HepG2 (cell line): ENCODE results near the gene ZNF217. TPM values are rescaled to one million over a fixed set of nuclear protein-coding genes. Genes with fewer than 3 reads are reported as not detected.

Experiments
- ATAC-seq: fragments of 200-7000 bp; cut with Tn5 transposase; 3 replicates; pipeline ENCODE4 v1.9.1; 2020; ENCODE audit warnings: mild to moderate bottlenecking, moderate library complexity
- BruUV-seq: library from RNA; stranded (reverse); fragments of 400-500 nt; replicated peaks from 2 replicates; lab custom pipeline; 2021; lab: Mats Ljungman, UMichigan
- CTCF ChIA-PET: fragments of 300-600 bp; formaldehyde crosslinking; extraction: SDS; loops from one replicate; lab custom pipeline; 2021; ENCODE audit warnings: low total read pairs, inconsistent platforms, low intra/inter-chr PET ratio; lab: Yijun Ruan, JAX
- POLR2A ChIA-PET: fragments of 350-600 bp; sonication (Branson Sonifier 250); formaldehyde crosslinking; loops from one replicate; lab custom pipeline; 2020; ENCODE audit warnings: antibody characterized with exemption, inconsistent platforms; lab: Yijun Ruan, JAX
- DNase-seq: peaks from one replicate; pipeline ENCODE4 v3.0.0-alpha.2; 2015; ENCODE audit warnings: low spot score
- FAIRE-seq: peaks from 3 replicates; lab custom pipeline; 2011; peaks lifted over from hg19 to GRCh38; lab: Jason Lieb, UNC
- H2AFZ ChIP-seq: one replicate; pipeline ENCODE4 v1.6.1; 2011; ENCODE audit warnings: low read length, inconsistent platforms
- H3K27ac ChIP-seq: fragments of 300-600 bp; 3 replicates; pipeline ENCODE4 v1.8.0; 2011; ENCODE audit warnings: mixed run types, mild to moderate bottlenecking, mixed read lengths, low read length, inconsistent platforms; ENCODE audit not compliant: insufficient read depth; ENCODE audit errors: extremely low read length
- H3K27me3 ChIP-seq, 2 experiments: fragments of 200-600 bp in 1 of 2; 2 replicates in 1 of 2; 3 replicates in 1 of 2; pipeline versions ENCODE4 v1.6.0 to v1.8.0; 2011; ENCODE audit warnings: low read length in 2 of 2, mild to moderate bottlenecking in 2 of 2, moderate library complexity in 2 of 2, inconsistent platforms in 1 of 2; ENCODE audit not compliant: insufficient read depth in 2 of 2, control insufficient read depth in 1 of 2
- H3K36me3 ChIP-seq, 2 experiments: fragments of 200-600 bp in 1 of 2; replicated peaks in 1 of 2; 2 replicates in 1 of 2; 3 replicates in 1 of 2; pipeline versions ENCODE4 v1.5.1 to v1.8.0; 2011; ENCODE audit warnings: low read length in 2 of 2, inconsistent platforms in 1 of 2; ENCODE audit not compliant: insufficient read depth in 2 of 2, control insufficient read depth in 1 of 2
- H3K4me1 ChIP-seq: 2 replicates; pipeline ENCODE4 v1.5.1; 2012; ENCODE audit warnings: low read length, inconsistent platforms; ENCODE audit not compliant: insufficient read depth
- H3K4me2 ChIP-seq: 2 replicates; pipeline ENCODE4 v1.6.0; 2011; ENCODE audit warnings: low read depth, low read length, inconsistent platforms
- H3K4me3 ChIP-seq, 3 experiments: fragments of 200-600 bp in 1 of 3; sonication (generic), shearing (Covaris generic) in 1 of 3; replicated peaks in 1 of 3; 2 replicates each; pipeline ENCODE4 v1.5.1; 2011 to 2016; ENCODE audit warnings: low read length in 3 of 3, inconsistent platforms in 2 of 3, low read depth in 2 of 3, mild to moderate bottlenecking in 2 of 3, control low read depth in 1 of 3, mixed read lengths in 1 of 3; ENCODE audit not compliant: insufficient read depth in 1 of 3
- H3K79me2 ChIP-seq: one replicate; pipeline ENCODE4 v1.6.1; 2011; ENCODE audit warnings: low read length, inconsistent platforms; ENCODE audit not compliant: insufficient read depth
- H3K9ac ChIP-seq: 2 replicates; pipeline ENCODE4 v1.6.0; 2011; ENCODE audit warnings: mild to moderate bottlenecking, low read depth, low read length, inconsistent platforms; ENCODE audit not compliant: insufficient read depth
- H3K9me3 ChIP-seq: 2 replicates; pipeline ENCODE4 v1.5.1; 2012; ENCODE audit warnings: mild to moderate bottlenecking, low read length
- H4K20me1 ChIP-seq: 2 replicates; pipeline ENCODE4 v1.6.0; 2011; ENCODE audit warnings: inconsistent platforms, mild to moderate bottlenecking, low read length, moderate library complexity; ENCODE audit not compliant: insufficient read depth
- DNMT3B ChIP-seq: conservative IDR thresholded peaks from 2 replicates; pipeline ENCODE4 v1.6.1; 2016; ENCODE audit warnings: missing biosample characterization, control low read depth
- HDAC6 ChIP-seq: fragments of 200-600 bp; sonication (generic); IDR thresholded peaks from 2 replicates; pipeline ENCODE4 v1.7.0; 2017; ENCODE audit warnings: mild to moderate bottlenecking, antibody characterized with exemption, low read length, low read depth
- KAT7 ChIP-seq: IDR thresholded peaks from 2 replicates; pipeline ENCODE4 v1.6.1; 2018; ENCODE audit warnings: borderline replicate concordance, missing compliant biosample characterization
- KDM5A ChIP-seq: fragments of 200-600 bp; sonication (generic); IDR thresholded peaks from 2 replicates; pipeline ENCODE4 v1.7.0; 2018; ENCODE audit warnings: antibody characterized with exemption, mild to moderate bottlenecking, low read length, borderline replicate concordance
- KLF12 ChIP-seq: sonication (generic); formaldehyde crosslinking; IDR thresholded peaks from 2 replicates; pipeline ENCODE4 v1.4.0; 2020; ENCODE audit warnings: missing genetic modification reagents, borderline replicate concordance
- NAIF1 ChIP-seq: sonication (generic); formaldehyde crosslinking; IDR thresholded peaks from 2 replicates; pipeline ENCODE4 v1.5.0; 2020; ENCODE audit warnings: mild to moderate bottlenecking, missing genetic modification reagents, borderline replicate concordance
- ONECUT2 ChIP-seq: sonication (generic); formaldehyde crosslinking; IDR thresholded peaks from 2 replicates; pipeline ENCODE4 v1.4.0; 2020; ENCODE audit warnings: missing genetic modification reagents
- SIX4 ChIP-seq: sonication (generic); formaldehyde crosslinking; IDR thresholded peaks from 2 replicates; pipeline ENCODE4 v1.4.0; 2020; ENCODE audit warnings: missing genetic modification reagents
- SMAD9 ChIP-seq: sonication (generic); formaldehyde crosslinking; IDR thresholded peaks from 2 replicates; pipeline ENCODE4 v1.5.1; 2020; ENCODE audit warnings: mild to moderate bottlenecking, missing genetic modification reagents
- TBX3 ChIP-seq: fragments of 450-650 bp; IDR thresholded peaks from 2 replicates; pipeline ENCODE4 v1.6.1; 2017; ENCODE audit warnings: antibody characterized with exemption, mild to moderate bottlenecking, inconsistent platforms, borderline replicate concordance
- ZMAT3 ChIP-seq: sonication (generic); formaldehyde crosslinking; conservative IDR thresholded peaks from 2 replicates; pipeline ENCODE4 v1.7.0; 2021; ENCODE audit warnings: missing genetic modification reagents
- ZNF441 ChIP-seq: sonication (generic); formaldehyde crosslinking; IDR thresholded peaks from 2 replicates; pipeline ENCODE4 v1.7.0; 2021; ENCODE audit warnings: missing genetic modification reagents, borderline replicate concordance
- ZNF547 ChIP-seq: sonication (generic); formaldehyde crosslinking; IDR thresholded peaks from 2 replicates; pipeline ENCODE4 v1.5.1; 2020; ENCODE audit warnings: mild to moderate bottlenecking, missing genetic modification reagents
- ZNF569 ChIP-seq: sonication (generic); formaldehyde crosslinking; IDR thresholded peaks from 2 replicates; pipeline ENCODE4 v1.5.0; 2020; ENCODE audit warnings: mild to moderate bottlenecking, missing genetic modification reagents, moderate library complexity, borderline replicate concordance
- ZNF605 ChIP-seq: sonication (generic); formaldehyde crosslinking; IDR thresholded peaks from 2 replicates; pipeline ENCODE4 v1.8.0; 2022; ENCODE audit warnings: mild to moderate bottlenecking, missing genetic modification reagents
- WGBS: methylation state at CpG from one replicate; pipeline ENCODE4 v1.1.6; 2017; ENCODE audit warnings: low lambda C conversion rate; 5-methylcytosine and 5-hydroxymethylcytosine counted together
- in situ Hi-C: cut with HindIII; loops from 2 replicates; pipeline ENCODE4 v1.10.0; 2017; ENCODE audit warnings: low pct_unique_long_range_greater_than_20kb; ENCODE audit not compliant: extremely low pct_ligation_motif_present
- intact Hi-C: fragments of 100-400 bp; cut with micrococcal nuclease; formaldehyde crosslinking; loops from one replicate; pipeline ENCODE4 v1.10.0; 2022; ENCODE audit not compliant: unreplicated experiment
- polyA plus RNA-seq, 8 experiments: library from polyadenylated mRNA; depleted of rRNA in 3 of 8; stranded (reverse) in 7 of 8; unstranded in 1 of 8; fragments of >200 nt; fragmentation: Illumina TruSeq in 4 of 8; extraction: Trizol in 4 of 8; gene quantifications; 2 replicates each; pipeline versions ENCODE4 v1.2.1 to v1.2.3, GENCODE V29; 2011 to 2016; ENCODE audit warnings: low read depth in 4 of 8, missing spikeins in 1 of 8, mixed read lengths in 1 of 8; ENCODE audit not compliant: insufficient read depth in 1 of 8
- total RNA-seq, 5 experiments: library from RNA; depleted of rRNA; stranded (reverse); fragments of >200 nt; fragmentation: Illumina TruSeq; extraction: Trizol; gene quantifications; 2 replicates each; pipeline ENCODE4 v1.2.3, GENCODE V29; 2016; ENCODE audit warnings: low read depth in 1 of 5
- TF ChIP-seq, protein P1 (sequence below): IDR thresholded peaks from 2 replicates; pipeline ENCODE4 v1.6.1; 2016; ENCODE audit warnings: low read depth, missing genetic modification reagents, missing compliant biosample characterization
- TF ChIP-seq, protein P2 (sequence below): IDR thresholded peaks from 2 replicates; pipeline ENCODE4 v1.6.1; 2016; ENCODE audit warnings: low read depth, borderline replicate concordance
- TF ChIP-seq, protein P3 (sequence below): IDR thresholded peaks from 2 replicates; pipeline ENCODE4 v1.6.1; 2012; ENCODE audit warnings: low read depth, low read length, improper control_type of control experiment

ZNF217 gene
- total and polyA plus RNA-seq, 2 of the 13 experiments (the other 11 are each of a cell fraction or from before 2014, with no cell fraction given): 22.3 to 29.8 TPM

DNA sequence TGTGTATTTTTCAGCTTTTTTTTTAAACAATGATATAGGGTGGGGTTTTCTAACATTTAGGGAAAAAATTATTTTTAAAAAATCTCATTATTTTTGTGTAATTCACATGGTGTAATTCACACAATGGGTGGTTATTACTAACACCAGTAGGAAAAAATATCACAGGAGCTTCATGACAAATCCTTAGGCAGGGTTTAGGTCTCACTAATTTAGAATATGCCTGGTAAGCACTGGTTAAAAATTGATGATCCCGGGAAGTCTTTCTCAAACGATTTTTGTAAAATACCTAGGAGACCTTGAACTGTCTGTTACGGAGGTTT lies 29.5 kb upstream of the ZNF217 start:
- in situ Hi-C loops: no loop called here
- peak overlapping the region; percentile 74 for H2AFZ ChIP-seq
- ChIA-PET POLR2A (interaction anchor here (0.7 to 5.2 kb wide), 42 partner anchors 9 to 510 kb away, joined by 3 to 147 read pairs (median 10); partner anchors contain the start of gene ZNF217), CTCF (interaction anchor here (0.9 kb wide), 1 partner anchor 44 kb away, joined by 3 read pairs; no protein-coding TSS in a partner anchor)
- peak overlapping the region; percentile 83 for H3K4me2 ChIP-seq
- intact Hi-C loops: loop anchor here (1.0 to 2.0 kb wide), 5 partner anchors 19 to 115 kb away; no protein-coding TSS in a partner anchor
- no peaks in the 10 kb centered on the region for H3K79me2 ChIP-seq
- peak overlapping the region; percentile 54 to 66 (median 66) for H3K4me3 ChIP-seq
- FAIRE-seq (no peak), DNase-seq (no peak), ATAC-seq (peak; percentile 58)
- H3K27me3 ChIP-seq: no peaks in the 10 kb centered on the region
- H3K9ac ChIP-seq: peak overlapping the region; percentile 76
- H3K4me1 ChIP-seq: peaks cover 38% of the 10 kb centered on the region
- H3K36me3 ChIP-seq: no peaks in the 10 kb centered on the region
- TSS peak; percentile 96 for BruUV-seq
- H3K27ac ChIP-seq: peak overlapping the region; percentile 93
- no peaks in the 10 kb centered on the region for H4K20me1 ChIP-seq
- WGBS: 2% methylated on average over 3 of the region's 3 CpGs
- H3K9me3 ChIP-seq: no peaks in the 10 kb centered on the region
- TF ChIP-seq ZNF441 (CRISPR knock-in tag) (0 out of 2 replicates have a peak, but pooled peaks have one; percentile 30), ZNF569 (CRISPR knock-in tag) (0 out of 2 replicates have a peak, but pooled peaks have one; percentile 28), ZMAT3 (CRISPR knock-in tag) (peak; percentile 5; the same call in 1 of the 2 replicates), TBX3 (peak; percentile 38; the same call in 1 of the 2 replicates), ZNF605 (CRISPR knock-in tag) (peak; percentile 4; the same call in 1 of the 2 replicates), HDAC6 (0 out of 2 replicates have a peak, but pooled peaks have one; percentile 35), KAT7 (0 out of 2 replicates have a peak, but pooled peaks have one; percentile 14), KDM5A (peak; percentile 18; the same call in 1 of the 2 replicates), NAIF1 (CRISPR knock-in tag) (peak; percentile 25; the same call in 1 of the 2 replicates), SIX4 (CRISPR knock-in tag) (0 out of 2 replicates have a peak, but pooled peaks have one; percentile 7), DNMT3B (CRISPR knock-in tag) (peak; percentile 18; the same call in 1 of the 2 replicates), ONECUT2 (CRISPR knock-in tag) (peak; percentile 59; the same call in 1 of the 2 replicates), ZNF547 (CRISPR knock-in tag) (0 out of 2 replicates have a peak, but pooled peaks have one; percentile 18), KLF12 (CRISPR knock-in tag) (0 out of 2 replicates have a peak, but pooled peaks have one; percentile 6), SMAD9 (CRISPR knock-in tag) (no peak)
- TF ChIP-seq, protein P1, sequence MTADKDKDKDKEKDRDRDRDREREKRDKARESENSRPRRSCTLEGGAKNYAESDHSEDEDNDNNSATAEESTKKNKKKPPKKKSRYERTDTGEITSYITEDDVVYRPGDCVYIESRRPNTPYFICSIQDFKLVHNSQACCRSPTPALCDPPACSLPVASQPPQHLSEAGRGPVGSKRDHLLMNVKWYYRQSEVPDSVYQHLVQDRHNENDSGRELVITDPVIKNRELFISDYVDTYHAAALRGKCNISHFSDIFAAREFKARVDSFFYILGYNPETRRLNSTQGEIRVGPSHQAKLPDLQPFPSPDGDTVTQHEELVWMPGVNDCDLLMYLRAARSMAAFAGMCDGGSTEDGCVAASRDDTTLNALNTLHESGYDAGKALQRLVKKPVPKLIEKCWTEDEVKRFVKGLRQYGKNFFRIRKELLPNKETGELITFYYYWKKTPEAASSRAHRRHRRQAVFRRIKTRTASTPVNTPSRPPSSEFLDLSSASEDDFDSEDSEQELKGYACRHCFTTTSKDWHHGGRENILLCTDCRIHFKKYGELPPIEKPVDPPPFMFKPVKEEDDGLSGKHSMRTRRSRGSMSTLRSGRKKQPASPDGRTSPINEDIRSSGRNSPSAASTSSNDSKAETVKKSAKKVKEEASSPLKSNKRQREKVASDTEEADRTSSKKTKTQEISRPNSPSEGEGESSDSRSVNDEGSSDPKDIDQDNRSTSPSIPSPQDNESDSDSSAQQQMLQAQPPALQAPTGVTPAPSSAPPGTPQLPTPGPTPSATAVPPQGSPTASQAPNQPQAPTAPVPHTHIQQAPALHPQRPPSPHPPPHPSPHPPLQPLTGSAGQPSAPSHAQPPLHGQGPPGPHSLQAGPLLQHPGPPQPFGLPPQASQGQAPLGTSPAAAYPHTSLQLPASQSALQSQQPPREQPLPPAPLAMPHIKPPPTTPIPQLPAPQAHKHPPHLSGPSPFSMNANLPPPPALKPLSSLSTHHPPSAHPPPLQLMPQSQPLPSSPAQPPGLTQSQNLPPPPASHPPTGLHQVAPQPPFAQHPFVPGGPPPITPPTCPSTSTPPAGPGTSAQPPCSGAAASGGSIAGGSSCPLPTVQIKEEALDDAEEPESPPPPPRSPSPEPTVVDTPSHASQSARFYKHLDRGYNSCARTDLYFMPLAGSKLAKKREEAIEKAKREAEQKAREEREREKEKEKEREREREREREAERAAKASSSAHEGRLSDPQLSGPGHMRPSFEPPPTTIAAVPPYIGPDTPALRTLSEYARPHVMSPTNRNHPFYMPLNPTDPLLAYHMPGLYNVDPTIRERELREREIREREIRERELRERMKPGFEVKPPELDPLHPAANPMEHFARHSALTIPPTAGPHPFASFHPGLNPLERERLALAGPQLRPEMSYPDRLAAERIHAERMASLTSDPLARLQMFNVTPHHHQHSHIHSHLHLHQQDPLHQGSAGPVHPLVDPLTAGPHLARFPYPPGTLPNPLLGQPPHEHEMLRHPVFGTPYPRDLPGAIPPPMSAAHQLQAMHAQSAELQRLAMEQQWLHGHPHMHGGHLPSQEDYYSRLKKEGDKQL (CRISPR knock-in tag): no peak
- TF ChIP-seq, protein P2, sequence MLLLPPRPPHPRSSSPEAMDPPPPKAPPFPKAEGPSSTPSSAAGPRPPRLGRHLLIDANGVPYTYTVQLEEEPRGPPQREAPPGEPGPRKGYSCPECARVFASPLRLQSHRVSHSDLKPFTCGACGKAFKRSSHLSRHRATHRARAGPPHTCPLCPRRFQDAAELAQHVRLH (CRISPR knock-in tag): no peak
- TF ChIP-seq, protein P3, sequence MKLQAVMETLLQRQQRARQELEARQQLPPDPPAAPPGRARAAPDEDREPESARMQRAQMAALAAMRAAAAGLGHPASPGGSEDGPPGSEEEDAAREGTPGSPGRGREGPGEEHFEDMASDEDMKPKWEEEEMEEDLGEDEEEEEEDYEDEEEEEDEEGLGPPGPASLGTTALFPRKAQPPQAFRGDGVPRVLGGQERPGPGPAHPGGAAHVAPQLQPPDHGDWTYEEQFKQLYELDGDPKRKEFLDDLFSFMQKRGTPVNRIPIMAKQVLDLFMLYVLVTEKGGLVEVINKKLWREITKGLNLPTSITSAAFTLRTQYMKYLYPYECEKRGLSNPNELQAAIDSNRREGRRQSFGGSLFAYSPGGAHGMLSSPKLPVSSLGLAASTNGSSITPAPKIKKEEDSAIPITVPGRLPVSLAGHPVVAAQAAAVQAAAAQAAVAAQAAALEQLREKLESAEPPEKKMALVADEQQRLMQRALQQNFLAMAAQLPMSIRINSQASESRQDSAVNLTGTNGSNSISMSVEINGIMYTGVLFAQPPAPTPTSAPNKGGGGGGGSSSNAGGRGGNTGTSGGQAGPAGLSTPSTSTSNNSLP: no peak
